Neural cell (in vitro differentiated cells): ENCODE measurements around the gene RPRD1A. TPM values are rescaled to one million over a fixed set of nuclear protein-coding genes. Genes with fewer than 3 reads are reported as not detected.

ENCODE experiments used
- H2AFZ ChIP-seq: fragments of 200-600, 300-800 bp; sonication (generic), shearing (Covaris generic); 2 replicates; pipeline ENCODE4 v1.6.0; 2014; ENCODE audit warnings: low read depth, mild to moderate bottlenecking, antibody characterized with exemption, low read length, moderate library complexity
- H3F3A ChIP-seq: fragments of 200-600 bp; shearing (Covaris generic); 2 replicates; pipeline ENCODE4 v1.6.1; 2016; ENCODE audit warnings: mild to moderate bottlenecking, moderate library complexity, mixed read lengths, antibody characterized with exemption, low read length; ENCODE audit not compliant: insufficient read depth, poor library complexity, severe bottlenecking
- H3K27ac ChIP-seq: fragments of 200-600, 300-800 bp; sonication (generic), shearing (Covaris generic); 2 replicates; pipeline ENCODE4 v1.5.1; 2014; ENCODE audit warnings: mild to moderate bottlenecking, low read length, moderate library complexity
- H3K27me3 ChIP-seq: fragments of 300-800, 200-600 bp; sonication (generic), shearing (Covaris generic); 2 replicates; pipeline ENCODE4 v1.6.0; 2014; ENCODE audit warnings: mild to moderate bottlenecking, low read depth, low read length, moderate library complexity; ENCODE audit not compliant: insufficient read depth
- H3K36me3 ChIP-seq: fragments of 300-800, 200-600 bp; sonication (generic), shearing (Covaris generic); 2 replicates; pipeline ENCODE4 v1.5.1; 2014; ENCODE audit warnings: mild to moderate bottlenecking, antibody characterized with exemption, low read length, moderate library complexity; ENCODE audit not compliant: insufficient read depth
- H3K4me2 ChIP-seq: fragments of 300-800, 200-600 bp; sonication (generic), shearing (Covaris generic); 2 replicates; pipeline ENCODE4 v1.6.0; 2014; ENCODE audit warnings: mild to moderate bottlenecking, low read length
- H3K4me3 ChIP-seq: fragments of 300-800, 200-600 bp; sonication (generic), shearing (Covaris generic); 2 replicates; pipeline ENCODE4 v1.5.1; 2014; ENCODE audit warnings: mild to moderate bottlenecking, low read length, moderate library complexity
- H3K79me2 ChIP-seq: fragments of 200-600 bp; shearing (Covaris generic); replicated peaks from 2 replicates; pipeline ENCODE4 v1.6.0; 2014; ENCODE audit warnings: mild to moderate bottlenecking, low read length, moderate library complexity; ENCODE audit not compliant: insufficient read depth
- H3K9ac ChIP-seq: fragments of 300-800, 200-600 bp; sonication (generic), shearing (Covaris generic); 2 replicates; pipeline ENCODE4 v1.6.1; 2016; ENCODE audit warnings: mild to moderate bottlenecking, low read length, mixed read lengths
- H3K9me2 ChIP-seq: fragments of 200-600 bp; shearing (Covaris generic); 2 replicates; pipeline ENCODE4 v1.6.1; 2016; ENCODE audit warnings: mild to moderate bottlenecking, low read length, mixed read lengths; ENCODE audit not compliant: insufficient read depth
- H3K9me3 ChIP-seq: fragments of 200-600, 300-800 bp; sonication (generic), shearing (Covaris generic); 2 replicates; pipeline ENCODE4 v1.6.1; 2016; ENCODE audit warnings: mild to moderate bottlenecking, mixed run types, low read length, moderate library complexity, mixed read lengths
- H4K20me1 ChIP-seq: fragments of 200-600 bp; shearing (Covaris generic); 2 replicates; pipeline ENCODE4 v1.6.1; 2016; ENCODE audit warnings: mild to moderate bottlenecking, mixed run types; ENCODE audit not compliant: insufficient read depth
- EP300 ChIP-seq: fragments of 450-650 bp; conservative IDR thresholded peaks from 2 replicates; pipeline ENCODE4 v1.6.1; 2014; ENCODE audit warnings: antibody characterized with exemption, mild to moderate bottlenecking, moderate library complexity; ENCODE audit not compliant: poor library complexity, severe bottlenecking
- EZH2 ChIP-seq: fragments of 200-600, 300-800 bp; shearing (Covaris generic), sonication (generic); IDR thresholded peaks from 2 replicates; pipeline ENCODE4 v1.6.1; 2014; ENCODE audit warnings: antibody characterized with exemption, low read length, borderline replicate concordance, mild to moderate bottlenecking; ENCODE audit not compliant: insufficient read depth, poor library complexity, severe bottlenecking
- MXI1 ChIP-seq: fragments of 450-650 bp; conservative IDR thresholded peaks from 2 replicates; pipeline ENCODE4 v1.6.1; 2014; ENCODE audit warnings: antibody characterized with exemption, mild to moderate bottlenecking; ENCODE audit not compliant: poor library complexity, severe bottlenecking
- POLR2AphosphoS5 ChIP-seq: IDR thresholded peaks from 2 replicates; pipeline ENCODE4 v1.6.1; 2012
- RAD21 ChIP-seq: fragments of 450-650 bp; conservative IDR thresholded peaks from 2 replicates; pipeline ENCODE4 v1.6.1; 2014; ENCODE audit warnings: antibody characterized with exemption, mild to moderate bottlenecking, moderate library complexity
- SMC3 ChIP-seq: fragments of 450-650 bp; conservative IDR thresholded peaks from 2 replicates; pipeline ENCODE4 v1.6.1; 2014; ENCODE audit warnings: antibody characterized with exemption, mild to moderate bottlenecking, moderate library complexity; ENCODE audit not compliant: poor library complexity
- TAF1 ChIP-seq: IDR thresholded peaks from 2 replicates; pipeline ENCODE4 v1.6.1; 2012; ENCODE audit warnings: low read depth
- polyA plus RNA-seq: library from polyadenylated mRNA; depleted of rRNA; stranded (reverse); fragments of >200 nt; gene quantifications from 2 replicates; pipeline ENCODE4 v1.2.3, GENCODE V29; 2014
- TF ChIP-seq, protein P1 (sequence below): IDR thresholded peaks from 2 replicates; pipeline ENCODE4 v1.6.1; 2012; ENCODE audit warnings: borderline replicate concordance
- TF ChIP-seq, protein P2 (sequence below): fragments of 450-650 bp; IDR thresholded peaks from 2 replicates; pipeline ENCODE4 v1.5.1; 2014; ENCODE audit warnings: antibody characterized with exemption, mild to moderate bottlenecking, moderate library complexity; ENCODE audit not compliant: poor library complexity, severe bottlenecking

The RPRD1A gene
- polyA plus RNA-seq, 1 donor from 2014 or later, result 129 TPM

DNA sequence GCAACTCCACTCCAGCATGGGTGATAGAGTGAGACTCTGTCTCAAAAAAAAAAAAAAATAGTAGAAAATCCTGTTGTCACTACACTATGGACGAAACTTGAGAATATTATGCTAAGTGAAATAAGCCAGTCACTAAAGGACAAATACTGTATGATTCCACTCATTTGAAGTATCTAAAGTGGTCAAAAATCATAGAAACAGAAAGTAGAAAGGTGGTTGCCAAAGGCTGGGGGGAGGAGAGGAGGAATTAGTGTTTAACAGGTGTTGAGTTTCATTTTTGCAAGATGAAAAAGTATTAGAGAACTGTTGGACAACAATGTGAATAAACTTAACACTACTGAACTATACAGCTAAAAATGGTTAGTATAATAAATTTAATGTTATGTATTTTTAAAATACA, 113.7 kb downstream of the RPRD1A start:
- no peak overlapping the region for H3K27ac ChIP-seq
- H3K4me3 ChIP-seq, result no peak overlapping the region

DNA sequence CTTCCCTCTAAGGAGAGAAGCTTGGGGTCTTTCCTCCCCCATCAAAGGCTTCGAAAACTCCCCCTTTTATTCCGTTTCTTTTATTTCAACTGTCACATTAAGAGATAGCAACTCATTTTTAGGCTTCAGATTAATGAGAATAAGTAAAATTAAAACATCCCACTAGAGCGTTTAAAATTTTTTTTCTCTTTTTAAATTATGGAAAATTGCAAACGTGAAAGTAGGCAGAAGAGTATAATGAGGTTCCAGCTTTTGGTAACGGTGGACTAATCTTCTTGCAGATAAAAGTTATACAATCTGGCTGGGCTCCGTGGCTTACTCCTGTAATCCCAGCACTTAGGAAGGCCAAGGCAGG, 116.8 kb downstream of the RPRD1A start:
- Histone ChIP-seq H3K9ac (no peak overlapping the region), H3K4me2 (no peak overlapping the region), H3K4me3 (peak overlapping the region; percentile 75), H3F3A (no peaks in the 10 kb centered on the region), H3K36me3 (no peaks in the 10 kb centered on the region), H3K9me3 (no peaks in the 10 kb centered on the region), H3K79me2 (no peaks in the 10 kb centered on the region), H3K27ac (no peak overlapping the region), H3K27me3 (peaks cover 13% of the 10 kb centered on the region), H2AFZ (no peak overlapping the region), H3K9me2 (no peaks in the 10 kb centered on the region), H4K20me1 (no peaks in the 10 kb centered on the region)
- TF ChIP-seq, protein P1, sequence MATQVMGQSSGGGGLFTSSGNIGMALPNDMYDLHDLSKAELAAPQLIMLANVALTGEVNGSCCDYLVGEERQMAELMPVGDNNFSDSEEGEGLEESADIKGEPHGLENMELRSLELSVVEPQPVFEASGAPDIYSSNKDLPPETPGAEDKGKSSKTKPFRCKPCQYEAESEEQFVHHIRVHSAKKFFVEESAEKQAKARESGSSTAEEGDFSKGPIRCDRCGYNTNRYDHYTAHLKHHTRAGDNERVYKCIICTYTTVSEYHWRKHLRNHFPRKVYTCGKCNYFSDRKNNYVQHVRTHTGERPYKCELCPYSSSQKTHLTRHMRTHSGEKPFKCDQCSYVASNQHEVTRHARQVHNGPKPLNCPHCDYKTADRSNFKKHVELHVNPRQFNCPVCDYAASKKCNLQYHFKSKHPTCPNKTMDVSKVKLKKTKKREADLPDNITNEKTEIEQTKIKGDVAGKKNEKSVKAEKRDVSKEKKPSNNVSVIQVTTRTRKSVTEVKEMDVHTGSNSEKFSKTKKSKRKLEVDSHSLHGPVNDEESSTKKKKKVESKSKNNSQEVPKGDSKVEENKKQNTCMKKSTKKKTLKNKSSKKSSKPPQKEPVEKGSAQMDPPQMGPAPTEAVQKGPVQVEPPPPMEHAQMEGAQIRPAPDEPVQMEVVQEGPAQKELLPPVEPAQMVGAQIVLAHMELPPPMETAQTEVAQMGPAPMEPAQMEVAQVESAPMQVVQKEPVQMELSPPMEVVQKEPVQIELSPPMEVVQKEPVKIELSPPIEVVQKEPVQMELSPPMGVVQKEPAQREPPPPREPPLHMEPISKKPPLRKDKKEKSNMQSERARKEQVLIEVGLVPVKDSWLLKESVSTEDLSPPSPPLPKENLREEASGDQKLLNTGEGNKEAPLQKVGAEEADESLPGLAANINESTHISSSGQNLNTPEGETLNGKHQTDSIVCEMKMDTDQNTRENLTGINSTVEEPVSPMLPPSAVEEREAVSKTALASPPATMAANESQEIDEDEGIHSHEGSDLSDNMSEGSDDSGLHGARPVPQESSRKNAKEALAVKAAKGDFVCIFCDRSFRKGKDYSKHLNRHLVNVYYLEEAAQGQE, result no peak
- TF ChIP-seq POLR2AphosphoS5, result no peak

More for the DNA sequence above, 113.7 kb downstream of the RPRD1A start:
- TF ChIP-seq EZH2, result no peak
- TF ChIP-seq, protein P1, result no peak
- TF ChIP-seq, protein P2, sequence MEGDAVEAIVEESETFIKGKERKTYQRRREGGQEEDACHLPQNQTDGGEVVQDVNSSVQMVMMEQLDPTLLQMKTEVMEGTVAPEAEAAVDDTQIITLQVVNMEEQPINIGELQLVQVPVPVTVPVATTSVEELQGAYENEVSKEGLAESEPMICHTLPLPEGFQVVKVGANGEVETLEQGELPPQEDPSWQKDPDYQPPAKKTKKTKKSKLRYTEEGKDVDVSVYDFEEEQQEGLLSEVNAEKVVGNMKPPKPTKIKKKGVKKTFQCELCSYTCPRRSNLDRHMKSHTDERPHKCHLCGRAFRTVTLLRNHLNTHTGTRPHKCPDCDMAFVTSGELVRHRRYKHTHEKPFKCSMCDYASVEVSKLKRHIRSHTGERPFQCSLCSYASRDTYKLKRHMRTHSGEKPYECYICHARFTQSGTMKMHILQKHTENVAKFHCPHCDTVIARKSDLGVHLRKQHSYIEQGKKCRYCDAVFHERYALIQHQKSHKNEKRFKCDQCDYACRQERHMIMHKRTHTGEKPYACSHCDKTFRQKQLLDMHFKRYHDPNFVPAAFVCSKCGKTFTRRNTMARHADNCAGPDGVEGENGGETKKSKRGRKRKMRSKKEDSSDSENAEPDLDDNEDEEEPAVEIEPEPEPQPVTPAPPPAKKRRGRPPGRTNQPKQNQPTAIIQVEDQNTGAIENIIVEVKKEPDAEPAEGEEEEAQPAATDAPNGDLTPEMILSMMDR, result no peak
- no peak for TF ChIP-seq EP300
- TF ChIP-seq POLR2AphosphoS5, result no peak
- TF ChIP-seq SMC3, result no peak
- TF ChIP-seq RAD21, result no peak
- TF ChIP-seq MXI1, result no peak
- no peak for TF ChIP-seq TAF1
- Histone ChIP-seq H3K4me2 (no peak overlapping the region), H3F3A (no peaks in the 10 kb centered on the region), H3K79me2 (no peaks in the 10 kb centered on the region), H2AFZ (no peak overlapping the region), H3K9me3 (no peaks in the 10 kb centered on the region), H4K20me1 (no peaks in the 10 kb centered on the region), H3K27me3 (peaks cover 13% of the 10 kb centered on the region), H3K9me2 (no peaks in the 10 kb centered on the region), H3K36me3 (no peaks in the 10 kb centered on the region), H3K9ac (no peak overlapping the region)
